GM12874 (cell line): ENCODE results near the gene SORBS2.

Source experiments
- CTCF ChIP-seq: IDR thresholded peaks from 2 replicates; pipeline ENCODE4 v1.5.1; 2011; ENCODE audit warnings: low read depth, mild to moderate bottlenecking, control low read depth, low read length, moderate library complexity; ENCODE audit not compliant: insufficient read depth

Gene SORBS2

DNA sequence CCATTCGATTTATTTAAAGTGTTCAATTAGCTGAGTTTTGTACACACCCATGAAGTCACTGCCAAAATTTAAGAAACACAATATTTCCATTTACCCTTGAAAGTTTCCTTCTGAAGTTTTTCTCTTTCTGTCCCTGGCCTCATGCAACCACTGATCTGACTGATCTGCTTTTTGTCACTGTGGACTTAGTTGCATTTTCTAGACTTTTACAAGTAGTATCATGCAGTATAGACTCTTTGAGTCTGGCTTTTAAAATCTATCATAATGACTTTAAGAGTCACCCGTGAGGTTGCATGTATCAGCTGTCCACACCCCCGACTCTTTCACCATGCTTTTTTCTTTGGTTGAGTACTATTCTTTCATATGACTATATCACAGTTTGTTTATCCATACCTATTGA is 247.6 kb downstream of the SORBS2 start:
- no peak for TF ChIP-seq CTCF

DNA sequence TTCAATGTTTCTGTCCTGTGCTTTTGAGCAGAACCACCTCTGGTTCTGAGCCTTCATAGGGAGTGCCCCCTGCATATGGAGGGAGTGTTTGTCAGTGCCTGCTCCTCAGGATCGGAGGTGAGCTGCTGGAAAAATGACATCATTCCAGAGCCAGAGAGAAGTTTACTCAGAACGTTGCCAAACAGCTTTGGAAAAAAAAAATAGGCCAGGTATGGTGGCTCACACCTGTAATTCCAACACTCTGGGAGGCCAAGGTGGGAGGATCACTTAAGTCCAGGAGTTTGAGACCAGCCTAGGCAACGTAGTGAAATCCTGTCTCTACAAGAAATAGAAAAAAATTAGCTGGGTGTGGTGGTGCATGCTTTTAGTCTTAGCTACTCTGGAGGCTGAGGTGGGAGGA is 249.5 kb downstream of the SORBS2 start:
- no peak for TF ChIP-seq CTCF

- TF ChIP-seq CTCF, result no peak
Measured at GRCh38 chr4:185560316-185560715, 251.7 kb downstream of the SORBS2 start.

DNA sequence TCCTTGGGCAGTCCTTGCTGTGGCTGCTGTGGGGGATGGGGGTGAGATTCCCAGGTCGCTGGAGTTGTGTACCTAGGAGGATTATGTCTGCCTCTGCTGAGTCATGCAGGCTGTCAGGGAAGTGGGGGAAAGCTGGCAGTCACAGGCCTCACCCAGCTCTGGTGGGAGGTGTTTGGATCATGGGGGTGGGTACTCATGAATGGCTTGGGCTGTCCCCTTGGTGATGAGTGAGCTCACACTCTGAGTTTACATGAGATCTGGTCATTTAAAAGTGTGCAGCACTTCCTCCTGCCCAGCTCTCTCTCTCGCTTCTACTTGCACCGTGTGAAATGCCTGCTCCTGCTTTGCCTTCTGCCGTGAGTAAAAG is 252.1 kb downstream of the SORBS2 start:
- TF ChIP-seq CTCF, result no peak

- TF ChIP-seq CTCF, result no peak
Measured at GRCh38 chr4:185554365-185555126, 257.4 kb downstream of the SORBS2 start.

DNA sequence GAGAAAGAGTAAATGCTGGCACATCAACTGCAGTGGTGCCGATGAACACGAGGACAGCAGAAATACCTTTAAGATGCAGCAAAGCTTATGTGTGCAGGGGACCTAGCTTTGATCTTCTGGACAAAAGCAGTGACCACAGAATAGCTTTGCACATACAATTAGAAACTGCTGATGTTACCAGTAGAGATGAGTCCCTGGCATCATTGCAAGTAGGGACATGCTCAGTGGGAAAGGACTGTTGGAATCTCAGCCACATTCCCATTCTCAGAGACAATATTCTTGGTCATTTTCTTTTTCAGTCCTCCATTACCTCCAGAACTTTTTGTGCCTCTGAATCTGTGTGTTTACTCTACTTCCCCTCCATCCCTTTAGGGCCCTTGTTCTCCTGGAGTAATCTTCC is 259.7 kb downstream of the SORBS2 start:
- TF ChIP-seq CTCF, result no peak

- no peak for TF ChIP-seq CTCF
Measured at GRCh38 chr4:185550933-185551332, 261.1 kb downstream of the SORBS2 start.

- TF ChIP-seq CTCF, result no peak
Measured at GRCh38 chr4:185549095-185549639, 262.8 kb downstream of the SORBS2 start.
